DND-41 (cell line): ENCODE measurements around the gene SOCS1.

Source experiments
- ATAC-seq: fragments of 200-7000 bp; cut with Tn5 transposase; 3 replicates; pipeline ENCODE4 v1.9.1; 2021; ENCODE audit warnings: low read depth; ENCODE audit not compliant: insufficient read depth
- DNase-seq: peaks from one replicate; pipeline ENCODE4 v3.0.0-alpha.2; 2020
- H2AFZ ChIP-seq: 2 replicates; pipeline ENCODE4 v1.6.0; 2012; ENCODE audit warnings: low read depth, low read length
- H3K27ac ChIP-seq: 2 replicates; pipeline ENCODE4 v1.5.1; 2012; ENCODE audit warnings: low read length, inconsistent platforms
- H3K27me3 ChIP-seq: fragments of 200-600 bp; sonication (generic); 2 replicates; pipeline ENCODE4 v1.6.0; 2012; ENCODE audit warnings: low read length, mild to moderate bottlenecking, inconsistent platforms; ENCODE audit not compliant: insufficient read depth, poor library complexity
- H3K36me3 ChIP-seq: 2 replicates; pipeline ENCODE4 v1.5.1; 2012; ENCODE audit warnings: low read length, inconsistent platforms; ENCODE audit not compliant: insufficient read depth
- H3K4me1 ChIP-seq: 2 replicates; pipeline ENCODE4 v1.5.1; 2012; ENCODE audit warnings: mild to moderate bottlenecking, low read length; ENCODE audit not compliant: insufficient read depth
- H3K4me2 ChIP-seq: 2 replicates; pipeline ENCODE4 v1.6.0; 2012; ENCODE audit warnings: mild to moderate bottlenecking, moderate library complexity, low read length, inconsistent platforms; ENCODE audit not compliant: insufficient read depth
- H3K4me3 ChIP-seq, 2 experiments: fragments of 200-600 bp in 1 of 2; shearing (Covaris generic) in 1 of 2; 2 replicates each; pipeline ENCODE4 v1.5.1; 2012 to 2016; ENCODE audit warnings: inconsistent platforms in 2 of 2, low read length in 2 of 2, mild to moderate bottlenecking in 2 of 2, low read depth in 1 of 2, moderate library complexity in 1 of 2
- H3K79me2 ChIP-seq: 2 replicates; pipeline ENCODE4 v1.6.0; 2012; ENCODE audit warnings: low read length, inconsistent platforms; ENCODE audit not compliant: insufficient read depth
- H3K9ac ChIP-seq: 2 replicates; pipeline ENCODE4 v1.6.0; 2012; ENCODE audit warnings: low read depth, mild to moderate bottlenecking, inconsistent platforms, low read length, moderate library complexity
- H3K9me3 ChIP-seq: 2 replicates; pipeline ENCODE4 v1.5.1; 2012; ENCODE audit warnings: low read length, moderate library complexity, mild to moderate bottlenecking, inconsistent platforms; ENCODE audit not compliant: insufficient read depth, severe bottlenecking
- H4K20me1 ChIP-seq: 2 replicates; pipeline ENCODE4 v1.6.0; 2012; ENCODE audit warnings: low read length; ENCODE audit not compliant: insufficient read depth
- EZH2 ChIP-seq: IDR thresholded peaks from 3 replicates; pipeline ENCODE4 v1.6.1; 2012; ENCODE audit warnings: borderline replicate concordance, low read depth, mild to moderate bottlenecking, moderate library complexity, low read length, inconsistent platforms; ENCODE audit not compliant: severe bottlenecking
- TF ChIP-seq, protein P1 (sequence below): IDR thresholded peaks from 2 replicates; pipeline ENCODE4 v1.5.1; 2012; ENCODE audit warnings: borderline replicate concordance, low read length, moderate library complexity, mild to moderate bottlenecking; ENCODE audit not compliant: poor library complexity, severe bottlenecking; ENCODE audit errors: extremely low read depth

Gene SOCS1

DNA sequence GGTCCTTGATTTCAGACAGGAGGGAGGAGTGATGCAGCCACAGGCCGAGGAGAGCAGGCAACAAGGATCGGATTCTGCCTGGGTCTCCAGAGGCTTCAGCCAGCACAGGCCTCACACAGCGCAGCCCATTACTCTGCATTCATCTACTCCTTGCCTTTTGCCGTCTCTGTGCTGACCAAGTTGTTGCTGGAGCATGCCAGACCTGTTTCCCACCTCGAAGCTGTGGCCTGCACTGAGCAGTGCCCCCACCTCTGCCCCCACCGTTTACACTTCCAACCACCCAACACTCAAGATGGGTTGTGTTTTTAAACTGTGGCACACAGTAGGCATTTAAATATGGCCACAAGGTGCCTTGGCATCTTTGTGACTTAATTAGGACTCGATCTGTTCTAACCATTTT lies 19.0 kb upstream of the SOCS1 start:
- DNase-seq (no peak), ATAC-seq (no peak)
- Histone ChIP-seq H3K9ac (no peak overlapping the region), H3K4me3 (no peak overlapping the region), H3K36me3 (no peaks in the 10 kb centered on the region), H2AFZ (no peak overlapping the region), H3K79me2 (no peaks in the 10 kb centered on the region), H3K27me3 (no peaks in the 10 kb centered on the region), H3K27ac (no peak overlapping the region), H3K9me3 (no peaks in the 10 kb centered on the region), H4K20me1 (no peaks in the 10 kb centered on the region), H3K4me2 (no peak overlapping the region), H3K4me1 (no peaks in the 10 kb centered on the region)
- TF ChIP-seq EZH2, result no peak

DNA sequence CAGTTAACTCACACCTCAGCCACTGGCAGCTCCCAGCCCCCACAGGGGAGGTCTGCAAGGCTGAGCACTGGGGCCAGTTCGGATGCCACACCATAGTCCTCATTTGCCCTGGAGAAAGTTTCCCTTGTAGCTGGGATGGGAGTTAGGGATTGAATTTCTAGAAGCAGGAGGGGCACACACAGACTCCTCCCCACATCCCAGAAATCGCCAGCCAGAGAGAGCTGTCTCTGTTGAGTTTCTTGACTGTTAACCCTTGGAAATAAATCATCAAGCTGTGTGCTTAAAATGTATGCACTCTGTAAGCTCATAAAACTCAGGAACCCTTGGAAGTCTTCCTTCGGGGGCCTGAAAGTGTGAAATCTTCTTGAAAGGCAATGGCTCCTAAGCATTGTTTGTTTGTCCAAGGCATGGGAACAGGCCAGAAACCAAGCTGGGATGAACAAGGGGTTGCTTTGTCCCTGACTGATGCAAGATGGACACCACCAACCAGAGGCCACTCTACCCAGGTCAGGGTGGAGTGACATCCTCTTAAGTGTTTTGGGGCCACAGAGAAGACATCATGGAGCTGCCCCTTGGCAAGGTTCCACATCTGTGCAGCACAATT lies 17.8 kb upstream of the SOCS1 start:
- no peak overlapping the region for H3K9ac ChIP-seq
- no peaks in the 10 kb centered on the region for H4K20me1 ChIP-seq
- DNase-seq (no peak), ATAC-seq (no peak)
- H3K27me3 ChIP-seq, result no peaks in the 10 kb centered on the region
- no peaks in the 10 kb centered on the region for H3K79me2 ChIP-seq
- H3K4me3 ChIP-seq, result no peak overlapping the region
- no peak overlapping the region for H3K4me2 ChIP-seq
- no peaks in the 10 kb centered on the region for H3K36me3 ChIP-seq
- H3K27ac ChIP-seq, result no peak overlapping the region
- no peaks in the 10 kb centered on the region for H3K9me3 ChIP-seq
- TF ChIP-seq EZH2, result no peak
- TF ChIP-seq, protein P1, sequence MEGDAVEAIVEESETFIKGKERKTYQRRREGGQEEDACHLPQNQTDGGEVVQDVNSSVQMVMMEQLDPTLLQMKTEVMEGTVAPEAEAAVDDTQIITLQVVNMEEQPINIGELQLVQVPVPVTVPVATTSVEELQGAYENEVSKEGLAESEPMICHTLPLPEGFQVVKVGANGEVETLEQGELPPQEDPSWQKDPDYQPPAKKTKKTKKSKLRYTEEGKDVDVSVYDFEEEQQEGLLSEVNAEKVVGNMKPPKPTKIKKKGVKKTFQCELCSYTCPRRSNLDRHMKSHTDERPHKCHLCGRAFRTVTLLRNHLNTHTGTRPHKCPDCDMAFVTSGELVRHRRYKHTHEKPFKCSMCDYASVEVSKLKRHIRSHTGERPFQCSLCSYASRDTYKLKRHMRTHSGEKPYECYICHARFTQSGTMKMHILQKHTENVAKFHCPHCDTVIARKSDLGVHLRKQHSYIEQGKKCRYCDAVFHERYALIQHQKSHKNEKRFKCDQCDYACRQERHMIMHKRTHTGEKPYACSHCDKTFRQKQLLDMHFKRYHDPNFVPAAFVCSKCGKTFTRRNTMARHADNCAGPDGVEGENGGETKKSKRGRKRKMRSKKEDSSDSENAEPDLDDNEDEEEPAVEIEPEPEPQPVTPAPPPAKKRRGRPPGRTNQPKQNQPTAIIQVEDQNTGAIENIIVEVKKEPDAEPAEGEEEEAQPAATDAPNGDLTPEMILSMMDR, result no peak
- no peaks in the 10 kb centered on the region for H3K4me1 ChIP-seq
- H2AFZ ChIP-seq, result no peak overlapping the region

GRCh38 chr16:11272921-11273720 lies 17.1 kb upstream of the SOCS1 start, which contains the start of gene PRM3:
Gene PRM3, minus strand, starts transcription at chr16:11273629. Its CDS starts 34 bp downstream, at chr16:11273595.
- DNase-seq, result no peak
- no peak for TF ChIP-seq EZH2
- TF ChIP-seq, protein P1, result no peak

GRCh38 chr16:11272484-11272883 lies 16.5 kb upstream of the SOCS1 start:
- Histone ChIP-seq H4K20me1 (no peaks in the 10 kb centered on the region), H3K4me1 (no peaks in the 10 kb centered on the region), H3K4me2 (no peak overlapping the region), H3K9me3 (no peaks in the 10 kb centered on the region), H2AFZ (no peak overlapping the region), H3K27ac (no peak overlapping the region), H3K79me2 (no peaks in the 10 kb centered on the region), H3K27me3 (no peaks in the 10 kb centered on the region), H3K36me3 (no peaks in the 10 kb centered on the region), H3K9ac (no peak overlapping the region), H3K4me3 (no peak overlapping the region)
- no peak for DNase-seq
- no peak for ATAC-seq
- no peak for TF ChIP-seq EZH2
- TF ChIP-seq, protein P1, result no peak

More at GRCh38 chr16:11272921-11273720, 17.1 kb upstream of the SOCS1 start, which contains the start of gene PRM3:
- H3K4me2 ChIP-seq, result no peak within 1 kb of the TSS
- no peaks in the 10 kb centered on the region for H4K20me1 ChIP-seq
- H3K27ac ChIP-seq, result no peak within 1 kb of the TSS
- no peaks in the 10 kb centered on the region for H3K27me3 ChIP-seq
- H2AFZ ChIP-seq, result no peak within 1 kb of the TSS
- H3K9me3 ChIP-seq, result no peaks in the 10 kb centered on the region
- no peak within 1 kb of the TSS for H3K9ac ChIP-seq
- H3K4me1 ChIP-seq, result no peaks in the 10 kb centered on the region
- H3K79me2 ChIP-seq, result no peaks in the 10 kb centered on the region
- no peak for ATAC-seq
- H3K36me3 ChIP-seq, result no peaks in the 10 kb centered on the region
- no peak within 1 kb of the TSS for H3K4me3 ChIP-seq
